Transverse colon (tissue), 4 donors: Measurements from ENCODE around the gene PJA2.

Experiments
- CTCF ChIP-seq, 5 experiments: fragments of 200-600 bp in 3 of 5; fragments of 450-650 bp in 2 of 5; sonication (generic) in 3 of 5; IDR thresholded peaks; 1 replicate in 2 of 5; 2 replicates in 3 of 5; pipeline ENCODE4 v1.5.1; 2016 to 2017; ENCODE audit warnings: antibody characterized with exemption in 5 of 5, inconsistent platforms in 3 of 5, mild to moderate bottlenecking in 2 of 5, moderate library complexity in 1 of 5
- POLR2AphosphoS5 ChIP-seq, 3 donors: sonication (generic); formaldehyde crosslinking; IDR thresholded peaks; one replicate each; pipeline ENCODE4 v1.6.1; 2016; ENCODE audit warnings: antibody characterized with exemption in 3 of 3

GRCh38 chr5:109329333-109330237 lies 80.2 kb downstream of the PJA2 start:
- TF ChIP-seq CTCF (IDR thresholded peaks at IDR 0.05) (no peak), POLR2AphosphoS5 (IDR thresholded peaks at IDR 0.05) (peak in 1 of 3 donors; percentile 5)
